Lower lobe of right lung (tissue), 2 donors: ENCODE data around the gene OR8S1. TPM values are rescaled to one million over a fixed set of nuclear protein-coding genes. Genes with fewer than 3 reads are reported as not detected.

Experiments used
- ATAC-seq, 2 donors: fragments of 200-7000 bp; cut with Tn5 transposase; one replicate each; pipeline ENCODE4 v1.9.1; 2020 to 2022; ENCODE audit warnings: mild to moderate bottlenecking in 2 of 2, moderate library complexity in 2 of 2
- DNase-seq: peaks from one replicate; pipeline ENCODE4 v3.0.0-alpha.2; 2020
- H3K27ac ChIP-seq: fragments of 200-600 bp; one replicate; pipeline ENCODE4 v1.8.0; 2022
- H3K27me3 ChIP-seq: fragments of 200-600 bp; one replicate; pipeline ENCODE4 v1.8.0; 2022; ENCODE audit warnings: low read depth
- H3K36me3 ChIP-seq: fragments of 200-600 bp; one replicate; pipeline ENCODE4 v1.8.0; 2022; ENCODE audit warnings: mild to moderate bottlenecking
- H3K4me1 ChIP-seq: fragments of 200-600 bp; one replicate; pipeline ENCODE4 v1.8.0; 2022
- H3K4me3 ChIP-seq: fragments of 200-600 bp; one replicate; pipeline ENCODE4 v1.8.0; 2022; ENCODE audit warnings: mild to moderate bottlenecking
- H3K9me3 ChIP-seq: fragments of 200-600 bp; one replicate; pipeline ENCODE4 v1.8.0; 2022
- CTCF ChIP-seq: fragments of 200-600 bp; IDR thresholded peaks from one replicate; pipeline ENCODE4 v1.8.0; 2022; ENCODE audit warnings: antibody characterized with exemption, mild to moderate bottlenecking
- intact Hi-C: fragments of 100-400 bp; cut with DNase I; formaldehyde crosslinking; loops from one replicate; pipeline ENCODE4 v1.11.0; 2022
- total RNA-seq: library from RNA; stranded (reverse); fragmentation: NEBNext Ultra II Directional; extraction: Animal tissue kit (Norgen Biotek cat#: 25700); gene quantifications from one replicate; pipeline ENCODE4 v1.2.1, GENCODE V29; 2021
- donor health status: DM: no; HTN: yes; CAD: no; lungs with severe emphysema.

Gene OR8S1
- total RNA-seq, 1 donor from 2014 or later = not detected

GRCh38 chr12:48527891-48528670 is 2.6 kb downstream of the OR8S1 start:
- DNase-seq (no peak), ATAC-seq (no peak)
- Histone ChIP-seq H3K9me3 (no peaks in the 10 kb centered on the region), H3K4me3 (no peak overlapping the region), H3K4me1 (no peaks in the 10 kb centered on the region), H3K27me3 (no peaks in the 10 kb centered on the region), H3K27ac (no peak overlapping the region), H3K36me3 (no peaks in the 10 kb centered on the region)
- no peak for TF ChIP-seq CTCF
- intact Hi-C loops = no loop called here

GRCh38 chr12:48532601-48533000 is 7.2 kb downstream of the OR8S1 start:
- ATAC-seq (no peak), DNase-seq (no peak)
- Histone ChIP-seq H3K27me3 (no peaks in the 10 kb centered on the region), H3K4me1 (no peaks in the 10 kb centered on the region), H3K27ac (no peak overlapping the region), H3K36me3 (no peaks in the 10 kb centered on the region), H3K9me3 (no peaks in the 10 kb centered on the region), H3K4me3 (no peak overlapping the region)
- no peak for TF ChIP-seq CTCF
- intact Hi-C loops = no loop called here

- Histone ChIP-seq H3K27me3 (no peaks in the 10 kb centered on the region), H3K36me3 (no peaks in the 10 kb centered on the region), H3K4me3 (no peak overlapping the region), H3K27ac (no peak overlapping the region), H3K9me3 (no peaks in the 10 kb centered on the region), H3K4me1 (no peaks in the 10 kb centered on the region)
- no peak for DNase-seq
- no peak for TF ChIP-seq CTCF
- intact Hi-C loops = no loop called here
- no peak for ATAC-seq
Measured at GRCh38 chr12:48536602-48537001, 11.2 kb downstream of the OR8S1 start.

GRCh38 chr12:48542300-48542928 is 17.0 kb downstream of the OR8S1 start:
- H3K4me1 ChIP-seq = no peaks in the 10 kb centered on the region

More at GRCh38 chr12:48542300-48542928, 17.0 kb downstream of the OR8S1 start:
- no peaks in the 10 kb centered on the region for H3K27me3 ChIP-seq
- peak; percentile 63 for TF ChIP-seq CTCF
- peak; percentile 62 for DNase-seq
- peak; percentile 65 to 68 for ATAC-seq
- H3K36me3 ChIP-seq = no peaks in the 10 kb centered on the region
- intact Hi-C loops = loop anchor here (5.0 kb wide), 1 partner anchor 75 kb away; no protein-coding TSS in a partner anchor
- no peak overlapping the region for H3K27ac ChIP-seq
- H3K9me3 ChIP-seq = no peaks in the 10 kb centered on the region
- no peak overlapping the region for H3K4me3 ChIP-seq
